HFFc6 (cell line): ENCODE measurements around the gene AGFG2. TPM values are rescaled to one million over a fixed set of nuclear protein-coding genes. Genes with fewer than 3 reads are reported as not detected.
"Not testable (repeated sequence)": the region's sequence is repeated elsewhere in the genome, so short reads cannot be mapped to it uniquely, and the experiment has no call there.

Experiments used
- DNase-seq: peaks from one replicate; pipeline ENCODE4 v3.0.0-alpha.2; 2018
- H3K27ac Mint-ChIP-seq: 2 replicates; pipeline ENCODE4 v1.8.0; 2020; ENCODE audit warnings: mild to moderate bottlenecking, mixed read lengths
- H3K27me3 Mint-ChIP-seq: 2 replicates; pipeline ENCODE4 v1.8.0; 2021; ENCODE audit warnings: mild to moderate bottlenecking, moderate library complexity, mixed read lengths; ENCODE audit not compliant: insufficient read depth
- H3K36me3 Mint-ChIP-seq: 2 replicates; pipeline ENCODE4 v1.8.0; 2021; ENCODE audit warnings: low read depth, mixed read lengths
- H3K4me1 Mint-ChIP-seq: 2 replicates; pipeline ENCODE4 v1.8.0; 2020; ENCODE audit warnings: low read depth, mixed read lengths
- H3K4me3 Mint-ChIP-seq: 2 replicates; pipeline ENCODE4 v1.8.0; 2020; ENCODE audit warnings: mild to moderate bottlenecking, moderate library complexity, mixed read lengths
- H3K9me3 Mint-ChIP-seq: 2 replicates; pipeline ENCODE4 v1.8.0; 2020; ENCODE audit warnings: mild to moderate bottlenecking, mixed read lengths
- CTCF ChIP-seq: fragments of 200-600 bp; sonication (generic); IDR thresholded peaks from 2 replicates; pipeline ENCODE4 v1.5.0; 2021; ENCODE audit warnings: antibody characterized with exemption, mild to moderate bottlenecking
- total RNA-seq, 6 experiments: library from RNA; stranded (reverse); fragmentation: NEBNext Ultra II Directional; extraction: Animal tissue kit (Norgen Biotek cat#: 25700); gene quantifications; 2 replicates in 1 of 6; 3 replicates in 5 of 6; pipeline ENCODE4 v1.2.3, GENCODE V29; 2021

AGFG2 gene
- total RNA-seq, 6 experiments from 2014 or later = 14.4 to 21.4 (median 18.9) TPM

DNA sequence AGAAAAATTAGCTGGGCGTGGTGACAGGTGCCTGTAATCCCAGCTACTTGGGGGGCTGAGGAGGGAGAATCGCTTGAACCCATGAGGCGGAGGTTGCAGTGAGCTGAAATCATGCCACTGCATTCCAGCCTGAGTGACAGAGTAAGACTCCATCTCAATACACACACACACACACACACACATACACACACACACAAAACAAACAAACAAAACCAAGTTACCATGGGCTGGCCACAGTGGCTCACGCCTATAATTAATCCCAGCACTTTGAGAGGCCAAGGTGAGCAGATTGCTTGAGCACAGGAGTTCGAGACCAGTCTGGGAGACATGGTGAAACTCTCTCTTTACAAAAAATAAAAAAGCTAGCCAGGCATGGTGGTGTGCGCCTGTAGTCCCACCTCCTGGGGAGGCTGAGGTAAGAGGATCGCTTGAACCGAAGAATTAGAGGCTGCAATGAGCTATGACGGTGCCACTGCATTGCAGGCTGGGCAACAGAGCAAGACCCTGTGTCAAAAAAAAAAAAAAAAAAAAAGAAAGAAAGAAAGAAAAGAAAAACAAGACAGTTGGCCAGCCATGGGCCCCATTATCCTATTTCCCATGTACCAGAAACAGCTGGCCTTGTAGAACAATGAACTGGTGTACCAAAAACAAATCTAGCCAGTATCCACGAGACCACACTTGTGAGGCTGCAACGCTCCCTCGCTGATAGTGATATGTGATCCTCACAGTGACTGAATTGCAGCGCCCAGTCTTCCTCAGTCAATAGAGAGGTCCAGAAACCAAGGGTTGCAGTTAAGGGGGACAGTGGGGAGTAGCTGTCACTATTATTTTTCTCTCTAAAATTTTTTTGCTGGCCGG lies 6.6 kb upstream of the AGFG2 start:
- Mint-ChIP-seq H3K36me3 (no peaks in the 10 kb centered on the region), H3K27ac (no peak overlapping the region), H3K4me3 (no peak overlapping the region), H3K27me3 (peaks cover 10% of the 10 kb centered on the region), H3K9me3 (no peaks in the 10 kb centered on the region), H3K4me1 (no peaks in the 10 kb centered on the region)
- no peak for DNase-seq
- TF ChIP-seq CTCF = no peak

GRCh38 chr7:100535982-100536381 lies 3.0 kb upstream of the AGFG2 start:
- H3K27ac Mint-ChIP-seq, H3K4me3 Mint-ChIP-seq, H3K27me3 Mint-ChIP-seq, H3K36me3 Mint-ChIP-seq, H3K9me3 Mint-ChIP-seq, DNase-seq: not testable (repeated sequence)
- peaks cover 21% of the 10 kb centered on the region for H3K4me1 Mint-ChIP-seq

GRCh38 chr7:100536695-100537094 lies 2.3 kb upstream of the AGFG2 start:
- H3K4me3 Mint-ChIP-seq, H3K27me3 Mint-ChIP-seq, H3K27ac Mint-ChIP-seq, H3K9me3 Mint-ChIP-seq, H3K36me3 Mint-ChIP-seq, DNase-seq: not testable (repeated sequence)
- H3K4me1 Mint-ChIP-seq = peaks cover 21% of the 10 kb centered on the region

DNA sequence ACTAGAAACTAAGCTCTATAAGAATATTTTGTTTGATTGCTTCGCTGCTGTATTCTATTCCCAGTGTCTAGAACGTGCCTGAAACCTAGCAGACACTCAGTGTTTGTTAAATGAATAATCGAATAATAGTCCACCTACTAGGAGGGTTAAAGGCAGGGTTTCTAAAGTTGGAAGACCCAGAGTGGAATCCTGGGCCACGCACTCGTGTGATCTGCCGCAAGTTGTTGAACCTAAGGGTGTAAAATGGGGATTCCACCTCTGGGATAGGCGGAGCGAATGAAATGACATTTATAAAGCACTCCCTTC lies 702 bp upstream of the AGFG2 start:
- H3K4me1 Mint-ChIP-seq = peaks cover 22% of the 10 kb centered on the region
- no peaks in the 10 kb centered on the region for H3K36me3 Mint-ChIP-seq
- H3K27ac Mint-ChIP-seq = peak overlapping the region; percentile 46
- TF ChIP-seq CTCF = no peak
- no peak for DNase-seq
- peaks cover 5% of the 10 kb centered on the region; the same call in 1 of the 2 replicates for H3K27me3 Mint-ChIP-seq
- peak overlapping the region; percentile 81 for H3K4me3 Mint-ChIP-seq
- no peaks in the 10 kb centered on the region for H3K9me3 Mint-ChIP-seq

- no peak for DNase-seq
- no peak for TF ChIP-seq CTCF
- Mint-ChIP-seq H3K4me1 (peaks cover 34% of the 10 kb centered on the region), H3K9me3 (no peaks in the 10 kb centered on the region), H3K36me3 (no peaks in the 10 kb centered on the region), H3K27me3 (no peaks in the 10 kb centered on the region; the same call in 1 of the 2 replicates), H3K27ac (no peak overlapping the region), H3K4me3 (peak overlapping the region; percentile 81)
Measured at GRCh38 chr7:100539436-100540006, 518 bp downstream of the AGFG2 start.

GRCh38 chr7:100540073-100540723 lies 1.2 kb downstream of the AGFG2 start:
- Mint-ChIP-seq H3K4me1 (peaks cover 41% of the 10 kb centered on the region), H3K27ac (no peak overlapping the region), H3K27me3 (no peaks in the 10 kb centered on the region; the same call in 1 of the 2 replicates)

GRCh38 chr7:100541309-100541708 lies 2.3 kb downstream of the AGFG2 start:
- H3K27ac Mint-ChIP-seq, H3K36me3 Mint-ChIP-seq, DNase-seq, H3K9me3 Mint-ChIP-seq, H3K27me3 Mint-ChIP-seq, H3K4me3 Mint-ChIP-seq: not testable (repeated sequence)
- H3K4me1 Mint-ChIP-seq = peaks cover 52% of the 10 kb centered on the region

More at GRCh38 chr7:100540073-100540723, 1.2 kb downstream of the AGFG2 start:
- no peak for TF ChIP-seq CTCF
- DNase-seq = no peak
- H3K9me3 Mint-ChIP-seq = no peaks in the 10 kb centered on the region
- no peaks in the 10 kb centered on the region for H3K36me3 Mint-ChIP-seq
- H3K4me3 Mint-ChIP-seq = peak overlapping the region; percentile 81
